Neural cell (in vitro differentiated cells): ENCODE results near the gene CDH12. TPM values are rescaled to one million over a fixed set of nuclear protein-coding genes. Genes with fewer than 3 reads are reported as not detected.

Experiments
- H2AFZ ChIP-seq: fragments of 200-600, 300-800 bp; sonication (generic), shearing (Covaris generic); 2 replicates; pipeline ENCODE4 v1.6.0; 2014; ENCODE audit warnings: low read depth, mild to moderate bottlenecking, antibody characterized with exemption, low read length, moderate library complexity
- H3F3A ChIP-seq: fragments of 200-600 bp; shearing (Covaris generic); 2 replicates; pipeline ENCODE4 v1.6.1; 2016; ENCODE audit warnings: mild to moderate bottlenecking, moderate library complexity, mixed read lengths, antibody characterized with exemption, low read length; ENCODE audit not compliant: insufficient read depth, poor library complexity, severe bottlenecking
- H3K27ac ChIP-seq: fragments of 200-600, 300-800 bp; sonication (generic), shearing (Covaris generic); 2 replicates; pipeline ENCODE4 v1.5.1; 2014; ENCODE audit warnings: mild to moderate bottlenecking, low read length, moderate library complexity
- H3K27me3 ChIP-seq: fragments of 300-800, 200-600 bp; sonication (generic), shearing (Covaris generic); 2 replicates; pipeline ENCODE4 v1.6.0; 2014; ENCODE audit warnings: mild to moderate bottlenecking, low read depth, low read length, moderate library complexity; ENCODE audit not compliant: insufficient read depth
- H3K36me3 ChIP-seq: fragments of 300-800, 200-600 bp; sonication (generic), shearing (Covaris generic); 2 replicates; pipeline ENCODE4 v1.5.1; 2014; ENCODE audit warnings: mild to moderate bottlenecking, antibody characterized with exemption, low read length, moderate library complexity; ENCODE audit not compliant: insufficient read depth
- H3K4me2 ChIP-seq: fragments of 300-800, 200-600 bp; sonication (generic), shearing (Covaris generic); 2 replicates; pipeline ENCODE4 v1.6.0; 2014; ENCODE audit warnings: mild to moderate bottlenecking, low read length
- H3K4me3 ChIP-seq: fragments of 300-800, 200-600 bp; sonication (generic), shearing (Covaris generic); 2 replicates; pipeline ENCODE4 v1.5.1; 2014; ENCODE audit warnings: mild to moderate bottlenecking, low read length, moderate library complexity
- H3K79me2 ChIP-seq: fragments of 200-600 bp; shearing (Covaris generic); replicated peaks from 2 replicates; pipeline ENCODE4 v1.6.0; 2014; ENCODE audit warnings: mild to moderate bottlenecking, low read length, moderate library complexity; ENCODE audit not compliant: insufficient read depth
- H3K9ac ChIP-seq: fragments of 300-800, 200-600 bp; sonication (generic), shearing (Covaris generic); 2 replicates; pipeline ENCODE4 v1.6.1; 2016; ENCODE audit warnings: mild to moderate bottlenecking, low read length, mixed read lengths
- H3K9me2 ChIP-seq: fragments of 200-600 bp; shearing (Covaris generic); 2 replicates; pipeline ENCODE4 v1.6.1; 2016; ENCODE audit warnings: mild to moderate bottlenecking, low read length, mixed read lengths; ENCODE audit not compliant: insufficient read depth
- H3K9me3 ChIP-seq: fragments of 200-600, 300-800 bp; sonication (generic), shearing (Covaris generic); 2 replicates; pipeline ENCODE4 v1.6.1; 2016; ENCODE audit warnings: mild to moderate bottlenecking, mixed run types, low read length, moderate library complexity, mixed read lengths
- H4K20me1 ChIP-seq: fragments of 200-600 bp; shearing (Covaris generic); 2 replicates; pipeline ENCODE4 v1.6.1; 2016; ENCODE audit warnings: mild to moderate bottlenecking, mixed run types; ENCODE audit not compliant: insufficient read depth
- CTCF ChIP-seq: fragments of 450-650 bp; IDR thresholded peaks from 2 replicates; pipeline ENCODE4 v1.5.1; 2014; ENCODE audit warnings: antibody characterized with exemption, mild to moderate bottlenecking, moderate library complexity; ENCODE audit not compliant: poor library complexity, severe bottlenecking
- EP300 ChIP-seq: fragments of 450-650 bp; conservative IDR thresholded peaks from 2 replicates; pipeline ENCODE4 v1.6.1; 2014; ENCODE audit warnings: antibody characterized with exemption, mild to moderate bottlenecking, moderate library complexity; ENCODE audit not compliant: poor library complexity, severe bottlenecking
- EZH2 ChIP-seq: fragments of 200-600, 300-800 bp; shearing (Covaris generic), sonication (generic); IDR thresholded peaks from 2 replicates; pipeline ENCODE4 v1.6.1; 2014; ENCODE audit warnings: antibody characterized with exemption, low read length, borderline replicate concordance, mild to moderate bottlenecking; ENCODE audit not compliant: insufficient read depth, poor library complexity, severe bottlenecking
- MXI1 ChIP-seq: fragments of 450-650 bp; conservative IDR thresholded peaks from 2 replicates; pipeline ENCODE4 v1.6.1; 2014; ENCODE audit warnings: antibody characterized with exemption, mild to moderate bottlenecking; ENCODE audit not compliant: poor library complexity, severe bottlenecking
- POLR2AphosphoS5 ChIP-seq: IDR thresholded peaks from 2 replicates; pipeline ENCODE4 v1.6.1; 2012
- RAD21 ChIP-seq: fragments of 450-650 bp; conservative IDR thresholded peaks from 2 replicates; pipeline ENCODE4 v1.6.1; 2014; ENCODE audit warnings: antibody characterized with exemption, mild to moderate bottlenecking, moderate library complexity
- REST ChIP-seq: IDR thresholded peaks from 2 replicates; pipeline ENCODE4 v1.6.1; 2012; ENCODE audit warnings: borderline replicate concordance
- SMC3 ChIP-seq: fragments of 450-650 bp; conservative IDR thresholded peaks from 2 replicates; pipeline ENCODE4 v1.6.1; 2014; ENCODE audit warnings: antibody characterized with exemption, mild to moderate bottlenecking, moderate library complexity; ENCODE audit not compliant: poor library complexity
- TAF1 ChIP-seq: IDR thresholded peaks from 2 replicates; pipeline ENCODE4 v1.6.1; 2012; ENCODE audit warnings: low read depth
- polyA plus RNA-seq: library from polyadenylated mRNA; depleted of rRNA; stranded (reverse); fragments of >200 nt; gene quantifications from 2 replicates; pipeline ENCODE4 v1.2.3, GENCODE V29; 2014

CDH12 gene
- polyA plus RNA-seq, 1 donor from 2014 or later: 2.1 TPM

- H3K4me2 ChIP-seq: no peak overlapping the region
These were observed 1026.3 kb downstream of the CDH12 start for GRCh38 chr5:21826884-21827283.

GRCh38 chr5:21823588-21823987, 1029.6 kb downstream of the CDH12 start:
- H4K20me1 ChIP-seq: no peaks in the 10 kb centered on the region
- no peak overlapping the region for H3K4me3 ChIP-seq
- no peaks in the 10 kb centered on the region for H3K27me3 ChIP-seq
- H3K27ac ChIP-seq: no peak overlapping the region
- no peaks in the 10 kb centered on the region for H3K9me2 ChIP-seq
- no peak for TF ChIP-seq CTCF
- no peak for TF ChIP-seq REST
- TF ChIP-seq MXI1: no peak
- TF ChIP-seq SMC3: no peak
- no peak for TF ChIP-seq EP300
- TF ChIP-seq TAF1: no peak
- no peak for TF ChIP-seq EZH2
- TF ChIP-seq RAD21: no peak
- TF ChIP-seq POLR2AphosphoS5: no peak
- H3K4me2 ChIP-seq: no peak overlapping the region
- no peak overlapping the region for H2AFZ ChIP-seq
- H3K36me3 ChIP-seq: no peaks in the 10 kb centered on the region
- no peaks in the 10 kb centered on the region for H3K9me3 ChIP-seq
- H3K9ac ChIP-seq: no peak overlapping the region
- H3K79me2 ChIP-seq: no peaks in the 10 kb centered on the region
- H3F3A ChIP-seq: no peaks in the 10 kb centered on the region

More at GRCh38 chr5:21826884-21827283, 1026.3 kb downstream of the CDH12 start:
- no peaks in the 10 kb centered on the region for H3K9me3 ChIP-seq
- no peaks in the 10 kb centered on the region for H3K36me3 ChIP-seq
- H3K27me3 ChIP-seq: no peaks in the 10 kb centered on the region
- no peak overlapping the region for H2AFZ ChIP-seq
- H3K4me3 ChIP-seq: no peak overlapping the region
- TF ChIP-seq EZH2 (no peak), MXI1 (no peak), REST (no peak), EP300 (no peak), RAD21 (no peak), SMC3 (no peak)
- H3K27ac ChIP-seq: no peak overlapping the region
- no peak overlapping the region for H3K9ac ChIP-seq
- no peaks in the 10 kb centered on the region for H3K9me2 ChIP-seq
- no peaks in the 10 kb centered on the region for H4K20me1 ChIP-seq
- no peaks in the 10 kb centered on the region for H3K79me2 ChIP-seq
- no peaks in the 10 kb centered on the region for H3F3A ChIP-seq
